ENCODE results near the gene GLT6D1.

GLT6D1 gene

GRCh38 chr9:135608294-135608998 is 30.9 kb downstream of the GLT6D1 start:
- no peak for DNase-seq (ENCODE audit: low read depth)

GRCh38 chr9:135607401-135608293 is 31.7 kb downstream of the GLT6D1 start:
- no peak for DNase-seq (ENCODE audit: low read depth)

DNA sequence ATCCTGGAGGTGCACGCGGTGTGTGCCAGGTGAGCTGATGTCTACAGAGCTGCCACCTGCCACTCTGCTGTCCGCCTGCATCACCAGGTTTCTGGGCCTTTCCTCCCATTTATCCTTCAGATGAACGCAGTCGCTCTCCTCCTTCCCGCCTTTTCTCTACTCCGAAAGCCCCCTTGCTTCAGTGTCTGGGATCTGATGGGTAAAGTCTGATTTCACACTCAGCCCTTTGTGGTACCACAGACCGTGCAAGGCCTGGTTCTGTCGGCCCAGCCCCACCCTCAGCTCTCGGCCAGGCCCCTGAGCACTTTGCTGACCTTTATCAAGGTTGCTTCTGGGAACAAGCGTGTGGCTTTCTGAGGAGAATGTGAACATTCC is 32.5 kb downstream of the GLT6D1 start:
- DNase-seq (ENCODE audit: low read depth): no peak

DNA sequence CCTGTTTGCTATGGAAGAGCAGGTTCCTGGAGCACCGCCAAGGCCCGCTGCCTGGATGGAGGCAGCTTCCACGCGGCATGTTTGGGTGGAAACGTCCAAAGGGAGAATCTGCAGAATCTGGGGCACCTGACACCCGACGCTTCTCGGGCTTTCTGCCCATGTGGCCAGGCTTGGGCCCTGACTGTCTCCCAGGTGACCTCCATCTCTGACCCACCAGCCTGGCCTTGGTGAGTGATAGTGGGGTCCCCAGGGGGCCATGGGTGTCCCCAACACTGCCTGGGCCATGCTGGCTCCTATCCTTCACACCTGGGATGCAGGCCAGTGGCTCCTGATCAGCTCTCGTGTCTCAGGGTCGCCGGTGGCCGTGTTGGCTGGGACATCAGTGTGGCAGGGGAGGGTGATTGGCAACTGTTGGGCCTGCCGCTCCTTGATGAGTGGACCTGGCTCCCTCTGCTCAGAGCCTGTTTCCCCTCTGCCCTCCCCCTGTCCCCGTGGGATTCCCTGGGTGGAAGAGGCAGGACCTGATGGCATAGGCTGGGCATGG is 34.0 kb downstream of the GLT6D1 start:
- DNase-seq (ENCODE audit: low read depth): no peak

DNA sequence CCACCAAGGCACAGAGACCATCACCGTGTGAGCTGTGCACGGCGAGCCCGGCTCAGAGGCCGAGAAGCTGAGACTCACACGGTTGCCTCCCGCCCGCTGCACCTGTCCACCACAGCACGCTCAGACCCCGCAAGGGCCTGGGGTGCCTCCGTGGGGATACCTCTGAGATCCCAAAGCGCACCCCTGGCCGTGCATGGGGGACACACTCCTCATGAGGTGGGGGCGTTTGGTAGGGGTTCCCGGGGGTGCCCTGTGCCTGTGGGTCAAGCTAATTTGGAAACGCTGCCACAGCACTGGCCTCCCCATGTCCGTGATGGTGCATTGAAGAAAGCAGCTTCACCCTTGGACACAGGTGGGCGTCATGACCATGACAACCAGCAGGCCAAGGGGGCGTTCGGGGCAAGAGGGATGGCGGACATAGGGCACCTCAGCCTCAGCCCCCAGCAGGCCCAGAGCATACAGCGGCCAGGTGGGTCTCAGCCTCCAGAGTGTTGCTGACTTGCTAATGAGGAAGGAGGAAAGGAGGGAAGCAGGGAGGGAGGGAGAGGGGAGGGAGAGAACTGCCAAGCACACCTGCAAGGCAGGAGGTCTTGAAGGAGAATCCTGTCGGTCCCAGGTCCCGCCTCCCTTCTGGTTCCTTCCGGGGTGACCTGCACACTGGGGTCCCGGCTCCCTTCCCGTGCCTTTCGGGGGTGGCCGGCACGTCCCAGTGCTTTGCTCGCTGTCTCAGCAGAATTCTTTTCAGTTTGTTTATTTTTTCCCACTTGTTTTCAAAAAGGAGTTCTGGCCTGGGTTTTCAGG is 34.7 kb downstream of the GLT6D1 start:
- no peak for DNase-seq (ENCODE audit: low read depth)

DNA sequence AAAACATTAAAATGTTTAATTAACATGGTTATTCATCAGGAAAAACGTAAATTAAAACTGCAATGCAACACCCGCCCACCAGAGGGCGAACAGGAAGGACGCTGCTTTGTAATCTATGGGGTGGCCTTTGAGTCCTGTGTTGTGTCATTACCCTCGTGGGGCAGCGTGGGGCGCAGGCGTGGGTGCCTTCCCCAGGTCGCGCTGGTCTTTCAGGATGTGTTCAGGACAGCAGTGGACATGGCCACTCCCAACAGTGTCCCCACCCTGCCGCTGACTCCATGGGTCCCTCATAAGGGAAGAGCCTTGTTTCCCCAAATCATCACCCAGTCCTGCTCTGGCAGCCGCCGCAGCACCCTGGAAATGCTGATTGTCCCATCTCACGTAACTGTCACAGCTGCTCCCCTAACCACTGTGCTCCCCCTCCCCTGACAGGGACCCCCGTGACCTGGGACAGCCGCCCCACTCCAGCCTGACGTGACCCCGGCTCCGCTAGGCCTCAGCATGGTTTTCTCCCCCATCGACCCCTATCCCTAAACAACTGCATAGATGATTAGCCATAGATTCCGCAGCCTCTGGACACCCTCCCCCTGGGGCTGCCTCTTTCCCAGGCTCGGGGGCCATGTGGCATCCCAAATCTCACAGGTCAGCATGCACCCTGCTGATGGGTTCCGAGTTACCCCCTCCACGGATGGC is 36.4 kb downstream of the GLT6D1 start:
- peak; percentile 15 for DNase-seq (ENCODE audit: low read depth)

DNA sequence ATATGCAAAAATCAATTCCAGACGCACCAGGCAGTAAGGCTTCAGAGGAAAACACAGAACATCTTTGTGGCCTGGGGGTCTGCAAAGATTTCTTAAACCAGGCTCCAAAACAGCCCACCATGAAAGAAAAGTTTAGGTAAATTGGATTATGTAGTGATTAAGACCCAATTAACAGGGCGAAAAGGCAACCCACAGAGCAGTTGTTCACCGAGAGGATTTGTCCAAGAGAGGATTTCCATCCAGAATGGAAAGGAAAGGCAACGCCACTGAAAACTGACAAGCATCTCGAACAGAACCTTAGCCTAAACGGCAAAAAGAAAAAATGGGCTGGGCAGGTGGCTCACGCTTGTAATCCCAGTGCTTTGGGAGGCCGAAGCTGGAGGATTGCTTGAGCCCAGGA is 37.4 kb downstream of the GLT6D1 start:
- no peak for DNase-seq (ENCODE audit: low read depth)

DNA sequence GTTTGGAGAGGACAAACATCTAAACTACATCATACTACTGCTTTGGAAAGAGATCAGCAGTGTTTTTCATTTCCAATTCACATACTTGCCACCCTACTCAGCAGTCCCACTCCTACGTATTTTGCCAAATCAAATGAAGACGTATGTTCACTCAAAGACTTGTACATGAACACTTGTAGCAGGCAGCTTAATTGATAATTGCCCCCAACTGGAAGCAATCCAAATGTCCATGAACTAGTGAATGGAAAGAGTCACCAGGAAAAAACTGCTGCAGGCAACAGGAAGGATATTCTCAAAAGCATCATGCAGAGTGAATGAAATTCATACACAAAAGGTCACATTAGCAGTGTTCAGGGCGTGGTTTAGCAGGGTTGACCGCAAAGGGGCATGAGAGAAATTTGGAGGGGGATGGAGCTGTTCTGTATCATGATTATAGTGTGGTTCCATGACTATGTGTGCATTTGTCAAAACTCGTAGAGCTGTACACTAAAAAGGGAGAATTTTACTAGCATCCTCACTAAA is 39.0 kb downstream of the GLT6D1 start:
- DNase-seq (ENCODE audit: low read depth): no peak

- DNase-seq (ENCODE audit: low read depth): no peak
These were observed 43.1 kb downstream of the GLT6D1 start for GRCh38 chr9:135596211-135596610.

GRCh38 chr9:135592625-135593024 is 46.7 kb downstream of the GLT6D1 start:
- no peak for DNase-seq (ENCODE audit: low read depth)

DNA sequence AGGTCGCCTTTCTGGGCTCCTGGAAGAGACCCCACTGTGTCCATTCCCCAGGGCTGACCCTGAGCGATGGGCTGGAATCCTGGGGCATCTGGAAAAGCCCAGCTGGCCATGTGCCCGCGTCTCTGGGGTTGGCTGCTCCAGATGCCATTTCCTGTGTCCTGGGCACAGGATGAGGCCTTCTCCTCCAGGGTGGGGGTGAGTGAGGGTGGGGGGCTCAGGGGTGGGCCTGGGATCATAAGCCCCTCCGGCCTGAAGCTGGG is 47.1 kb downstream of the GLT6D1 start:
- DNase-seq (ENCODE audit: low read depth): no peak

DNA sequence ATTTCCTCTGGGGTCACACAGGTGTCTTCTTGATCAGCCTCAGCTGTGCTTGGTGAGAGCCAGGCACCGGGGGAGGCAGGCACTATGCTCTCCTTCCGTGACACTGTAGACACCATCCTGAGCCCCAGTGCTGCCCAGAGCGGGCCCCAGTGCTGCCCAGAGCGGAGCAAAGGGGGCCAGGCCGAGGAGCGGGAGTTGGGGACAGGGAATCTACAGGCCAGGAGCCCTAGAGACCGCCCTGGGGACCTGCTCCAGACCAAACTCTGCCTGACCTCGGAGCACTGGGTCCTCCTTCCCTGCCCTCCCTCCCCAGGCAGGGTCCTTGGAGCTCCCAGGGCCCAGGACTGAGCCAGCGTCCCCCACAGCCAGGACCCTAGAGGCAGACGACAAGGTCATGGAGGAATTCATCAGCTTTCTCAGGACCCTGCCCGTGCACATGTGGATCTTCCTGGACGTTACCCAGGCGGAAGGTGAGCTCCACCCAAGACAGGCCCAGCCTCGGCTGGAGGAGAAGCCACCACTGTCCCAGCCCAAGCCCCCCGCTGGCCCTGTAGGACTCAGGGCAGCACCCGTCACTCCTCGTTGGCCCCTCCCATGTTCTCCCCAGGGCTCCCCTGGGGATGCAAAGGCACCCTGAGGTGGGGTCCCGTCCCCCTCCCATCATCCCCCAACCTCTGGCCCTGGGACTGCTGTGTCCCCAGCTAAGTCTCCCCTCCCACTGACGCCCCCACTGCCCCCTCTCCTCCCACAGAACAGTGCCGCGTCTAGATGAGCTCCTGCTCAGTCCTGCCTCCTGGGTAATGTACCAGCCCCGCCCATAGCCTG is 47.6 kb downstream of the GLT6D1 start:
- DNase-seq (ENCODE audit: low read depth): no peak

DNA sequence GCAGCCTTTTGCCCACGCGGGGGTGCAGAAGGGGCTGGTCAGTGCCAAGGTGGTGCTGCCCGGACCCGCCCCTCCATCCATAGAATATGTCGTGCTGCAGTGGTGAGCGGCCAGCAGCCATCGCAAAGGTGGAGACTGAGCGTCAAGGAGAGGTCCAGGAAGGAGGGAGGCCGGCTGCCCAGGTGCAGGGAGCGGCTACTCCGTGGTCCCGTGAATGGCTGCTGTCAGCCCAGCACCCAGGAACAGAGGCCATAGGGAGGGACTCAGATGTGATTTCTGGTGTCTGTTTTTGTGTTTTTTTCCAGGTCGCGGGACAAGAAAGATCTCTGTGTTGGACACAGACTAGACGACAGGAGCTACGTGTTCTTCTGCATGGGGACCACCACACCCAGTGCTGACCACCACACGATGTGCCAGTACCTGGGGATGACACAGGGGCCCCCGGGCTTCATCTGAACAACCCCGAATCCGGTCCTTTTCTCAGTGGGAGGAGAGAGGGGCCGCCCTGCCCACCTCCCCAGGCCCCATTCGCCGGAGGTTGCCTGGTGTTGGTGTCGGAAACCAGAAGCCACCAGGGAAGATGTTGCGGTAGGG is 48.8 kb downstream of the GLT6D1 start:
- DNase-seq (ENCODE audit: low read depth): no peak

DNA sequence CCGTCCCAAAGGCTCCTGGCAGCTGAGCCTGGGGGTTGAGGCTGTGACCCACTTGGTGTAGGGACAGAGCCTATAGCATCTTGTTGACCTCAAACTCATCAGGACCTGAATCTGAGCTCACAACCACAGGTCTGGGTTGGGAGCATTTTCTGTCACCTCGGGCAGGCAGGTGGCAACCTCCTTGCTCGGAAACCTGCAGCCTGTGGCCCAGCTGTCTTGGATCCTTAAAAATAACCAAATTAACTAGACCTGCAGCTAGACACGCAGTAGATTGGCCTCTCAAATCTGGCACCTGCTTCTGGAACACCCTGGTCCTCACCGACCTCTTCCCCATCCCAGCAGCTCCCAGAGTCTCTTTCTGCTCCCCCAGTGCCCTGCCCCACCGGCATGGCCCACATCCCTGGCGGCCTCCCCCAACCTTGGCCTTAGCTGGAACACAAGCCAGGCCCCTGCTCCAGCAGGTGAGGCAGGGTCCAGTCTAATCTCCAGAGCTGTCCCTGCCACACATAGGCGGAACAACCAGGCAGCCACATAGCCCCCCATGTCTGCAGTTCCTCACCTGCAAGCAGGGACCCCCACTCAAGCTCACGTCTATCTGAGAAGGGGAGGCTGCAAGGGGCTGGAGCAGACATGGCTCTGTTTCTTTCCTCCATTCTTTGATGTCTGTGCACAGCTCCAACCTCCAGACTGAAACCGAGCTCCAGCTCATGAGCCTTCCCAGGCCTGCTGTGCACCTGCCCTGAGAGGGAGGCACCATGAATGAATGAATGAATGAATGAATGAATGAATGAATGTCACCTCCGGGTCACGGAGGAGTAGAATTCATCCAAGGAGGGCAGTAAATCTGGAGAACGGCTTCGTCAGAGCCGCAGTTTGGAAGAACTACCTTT is 49.5 kb downstream of the GLT6D1 start:
- DNase-seq (ENCODE audit: low read depth): no peak

- DNase-seq (ENCODE audit: low read depth): no peak
These were observed 50.3 kb downstream of the GLT6D1 start for GRCh38 chr9:135588886-135589595.

- DNase-seq (ENCODE audit: low read depth): no peak
These were observed 51.0 kb downstream of the GLT6D1 start for GRCh38 chr9:135588371-135588770.

GRCh38 chr9:135587658-135588057 is 51.7 kb downstream of the GLT6D1 start:
- no peak for DNase-seq (ENCODE audit: low read depth)

DNA sequence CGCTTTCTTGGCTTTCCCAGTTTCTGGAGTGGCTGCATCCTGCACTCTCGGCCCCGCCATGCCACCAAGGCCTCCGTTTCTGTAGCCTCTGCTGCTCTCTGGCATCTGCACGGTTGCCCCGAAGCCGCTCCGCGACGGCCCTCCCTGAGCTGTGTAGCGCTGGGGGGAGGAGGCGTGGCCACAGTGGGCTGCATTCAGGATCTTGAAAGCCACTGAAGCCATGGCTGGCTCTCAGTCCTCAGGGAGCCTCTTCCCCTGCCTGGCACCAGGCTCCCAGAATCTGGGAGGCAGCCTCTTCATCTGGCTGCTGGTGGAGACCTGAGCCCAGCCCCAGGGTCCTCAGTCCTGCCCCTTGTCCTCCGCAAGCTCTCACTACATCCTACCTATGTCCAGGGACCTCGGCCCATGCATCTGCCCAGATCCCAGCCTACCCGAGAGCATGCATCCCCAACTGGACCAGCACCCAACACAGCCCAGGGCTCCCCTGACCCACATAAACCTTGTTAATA is 52.7 kb downstream of the GLT6D1 start:
- DNase-seq (ENCODE audit: low read depth): no peak

- no peak for DNase-seq (ENCODE audit: low read depth)
These were observed 54.4 kb downstream of the GLT6D1 start for GRCh38 chr9:135584934-135585333.

All from activated T-helper 9 cell treated with anti-CD3 and anti-CD28 coated beads, Interleukin-2, amount 50 U/mL, for 16 hours (primary cell).